22Rv1 (cell line): ENCODE measurements around the gene LIPN.

Source experiments
- H3K27ac ChIP-seq: fragments of 450-650 bp; 2 replicates; pipeline ENCODE4 v1.5.1; 2017
- CTCF ChIP-seq: fragments of 450-650 bp; IDR thresholded peaks from 2 replicates; pipeline ENCODE4 v1.5.1; 2017; ENCODE audit warnings: mild to moderate bottlenecking
- ZFX ChIP-seq: fragments of 450-650 bp; IDR thresholded peaks from 2 replicates; pipeline ENCODE4 v1.6.1; 2017; ENCODE audit warnings: antibody characterized with exemption, borderline replicate concordance

The LIPN gene

GRCh38 chr10:88781206-88781605, 21.4 kb downstream of the LIPN start:
- TF ChIP-seq ZFX: no peak
- no peak for TF ChIP-seq CTCF
- H3K27ac ChIP-seq: no peak overlapping the region

- no peak overlapping the region for H3K27ac ChIP-seq
- TF ChIP-seq CTCF: no peak
These were observed 22.4 kb downstream of the LIPN start for GRCh38 chr10:88782222-88782621.

GRCh38 chr10:88783724-88784123, 23.9 kb downstream of the LIPN start:
- TF ChIP-seq CTCF (no peak), ZFX (no peak)

GRCh38 chr10:88786032-88786770, 26.4 kb downstream of the LIPN start:
- H3K27ac ChIP-seq: no peak overlapping the region
- TF ChIP-seq CTCF (no peak), ZFX (no peak)

More at GRCh38 chr10:88783724-88784123, 23.9 kb downstream of the LIPN start:
- no peak overlapping the region for H3K27ac ChIP-seq

GRCh38 chr10:88787463-88787862, 27.6 kb downstream of the LIPN start:
- TF ChIP-seq ZFX: no peak
- no peak overlapping the region for H3K27ac ChIP-seq

GRCh38 chr10:88788924-88789323, 29.1 kb downstream of the LIPN start:
- H3K27ac ChIP-seq: no peak overlapping the region
- no peak for TF ChIP-seq CTCF
- no peak for TF ChIP-seq ZFX

GRCh38 chr10:88791924-88792323, 32.1 kb downstream of the LIPN start:
- no peak overlapping the region for H3K27ac ChIP-seq
- TF ChIP-seq ZFX (no peak), CTCF (peak; percentile 81)

- H3K27ac ChIP-seq: no peak overlapping the region
- no peak for TF ChIP-seq CTCF
- TF ChIP-seq ZFX: no peak
These were observed 32.8 kb downstream of the LIPN start for GRCh38 chr10:88792661-88793060.
